Caco-2 (cell line): ENCODE results near the gene OASL. TPM values are rescaled to one million over a fixed set of nuclear protein-coding genes. Genes with fewer than 3 reads are reported as not detected.
A peak's percentile ranks its signal among the peaks of the same experiment; 100 is the strongest.

Experiments used
- BruUV-seq: library from RNA; stranded (reverse); fragments of 400-500 nt; replicated peaks from 2 replicates; lab custom pipeline; 2021; lab: Mats Ljungman, UMichigan
- CTCF ChIA-PET: fragments of 300-600 bp; sonication (Branson Sonifier 250); formaldehyde crosslinking; loops from one replicate; lab custom pipeline; 2022; ENCODE audit warnings: antibody characterized with exemption; lab: Charles Lee
- POLR2A ChIA-PET: fragments of 300-600 bp; sonication (Branson Sonifier 250); formaldehyde crosslinking; loops from one replicate; lab custom pipeline; 2022; ENCODE audit warnings: antibody characterized with exemption; lab: Charles Lee
- DNase-seq, 2 experiments: peaks; one replicate each; pipeline versions ENCODE4 v3.0.0 to v3.0.0-alpha.2; 2020 to 2022
- H3K27me3 ChIP-seq: replicated peaks from 2 replicates; pipeline ENCODE4 v1.6.0; 2011; ENCODE audit warnings: low read length; ENCODE audit not compliant: control insufficient read depth, insufficient read depth
- H3K36me3 ChIP-seq: 2 replicates; pipeline ENCODE4 v1.5.1; 2011; ENCODE audit warnings: low read length; ENCODE audit not compliant: control insufficient read depth, insufficient read depth
- H3K4me1 ChIP-seq: fragments of 250-450 bp; sonication (Bioruptor Pico); 2 replicates; pipeline ENCODE4 v1.5.1; 2020; ENCODE audit warnings: mild to moderate bottlenecking
- H3K4me3 ChIP-seq: 2 replicates; pipeline ENCODE4 v1.5.1; 2011; ENCODE audit warnings: low read depth, mild to moderate bottlenecking, control low read depth, low read length
- H3K9me3 ChIP-seq: fragments of 250-450 bp; sonication (Bioruptor Pico); 2 replicates; pipeline ENCODE4 v1.5.1; 2020; ENCODE audit warnings: mild to moderate bottlenecking, moderate library complexity
- H3K27ac Mint-ChIP-seq: one replicate; pipeline ENCODE4 v1.8.0; 2022; ENCODE audit warnings: mixed read lengths; ENCODE audit not compliant: unreplicated experiment
- H3K27me3 Mint-ChIP-seq: one replicate; pipeline ENCODE4 v1.8.0; 2022; ENCODE audit warnings: mixed read lengths; ENCODE audit not compliant: insufficient read depth, unreplicated experiment
- H3K36me3 Mint-ChIP-seq: one replicate; pipeline ENCODE4 v1.8.0; 2022; ENCODE audit warnings: mild to moderate bottlenecking, mixed read lengths; ENCODE audit not compliant: insufficient read depth, unreplicated experiment
- H3K4me1 Mint-ChIP-seq: one replicate; pipeline ENCODE4 v1.8.0; 2022; ENCODE audit warnings: low read depth, mixed read lengths; ENCODE audit not compliant: unreplicated experiment
- H3K4me3 Mint-ChIP-seq: one replicate; pipeline ENCODE4 v1.8.0; 2022; ENCODE audit warnings: mild to moderate bottlenecking, moderate library complexity, mixed read lengths; ENCODE audit not compliant: unreplicated experiment
- H3K9me3 Mint-ChIP-seq: one replicate; pipeline ENCODE4 v1.8.0; 2022; ENCODE audit warnings: mixed read lengths; ENCODE audit not compliant: unreplicated experiment
- intact Hi-C: fragments of 100-400 bp; cut with micrococcal nuclease; formaldehyde crosslinking; loops from one replicate; pipeline ENCODE4 v1.10.0; 2022; ENCODE audit not compliant: unreplicated experiment
- total RNA-seq: library from RNA; stranded (reverse); gene quantifications from 2 replicates; pipeline ENCODE4 v1.2.3, GENCODE V29; 2022
- TF ChIP-seq, protein P1 (sequence below), 2 experiments: fragments of 200-600 bp in 1 of 2; IDR thresholded peaks; 1 replicate in 1 of 2; 2 replicates in 1 of 2; pipeline versions ENCODE4 v1.5.1 to v1.8.0; 2011 to 2022; ENCODE audit warnings: antibody characterized with exemption in 1 of 2, control low read depth in 1 of 2, inconsistent platforms in 1 of 2, low read depth in 1 of 2, low read length in 1 of 2, mild to moderate bottlenecking in 1 of 2, moderate library complexity in 1 of 2; ENCODE audit not compliant: insufficient read depth in 1 of 2, severe bottlenecking in 1 of 2, unreplicated experiment in 1 of 2

Gene OASL
- total RNA-seq, 1 experiment from 2014 or later, result 0.11 TPM

DNA sequence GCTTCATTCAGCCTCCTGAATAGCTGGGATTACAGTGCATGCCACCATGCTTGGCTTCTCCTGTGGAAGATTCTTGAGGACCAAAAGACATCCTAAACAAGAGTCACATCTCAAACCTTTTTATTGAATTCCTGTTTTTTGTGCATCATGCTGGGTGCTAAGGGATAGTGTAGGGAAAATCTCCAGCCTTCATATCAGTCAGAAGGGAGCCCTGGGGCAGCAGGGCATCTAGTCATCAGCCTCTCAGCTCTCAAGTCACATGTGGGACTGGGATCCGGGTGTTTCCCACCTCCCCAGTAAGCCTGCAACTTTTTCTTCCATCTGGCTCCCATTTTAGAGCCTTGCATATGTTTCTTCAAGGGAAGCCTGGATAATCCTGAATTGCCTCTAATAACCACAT lies 25.1 kb upstream of the OASL start:
- no peaks in the 10 kb centered on the region for H3K4me1 Mint-ChIP-seq
- no peaks in the 10 kb centered on the region for H3K36me3 Mint-ChIP-seq
- no peak overlapping the region for H3K4me3 Mint-ChIP-seq
- Histone ChIP-seq H3K4me3 (no peak overlapping the region), H3K27me3 (no peaks in the 10 kb centered on the region), H3K9me3 (no peaks in the 10 kb centered on the region), H3K4me1 (peaks cover 7% of the 10 kb centered on the region), H3K36me3 (no peaks in the 10 kb centered on the region)
- DNase-seq, result no peak
- TF ChIP-seq, protein P1, sequence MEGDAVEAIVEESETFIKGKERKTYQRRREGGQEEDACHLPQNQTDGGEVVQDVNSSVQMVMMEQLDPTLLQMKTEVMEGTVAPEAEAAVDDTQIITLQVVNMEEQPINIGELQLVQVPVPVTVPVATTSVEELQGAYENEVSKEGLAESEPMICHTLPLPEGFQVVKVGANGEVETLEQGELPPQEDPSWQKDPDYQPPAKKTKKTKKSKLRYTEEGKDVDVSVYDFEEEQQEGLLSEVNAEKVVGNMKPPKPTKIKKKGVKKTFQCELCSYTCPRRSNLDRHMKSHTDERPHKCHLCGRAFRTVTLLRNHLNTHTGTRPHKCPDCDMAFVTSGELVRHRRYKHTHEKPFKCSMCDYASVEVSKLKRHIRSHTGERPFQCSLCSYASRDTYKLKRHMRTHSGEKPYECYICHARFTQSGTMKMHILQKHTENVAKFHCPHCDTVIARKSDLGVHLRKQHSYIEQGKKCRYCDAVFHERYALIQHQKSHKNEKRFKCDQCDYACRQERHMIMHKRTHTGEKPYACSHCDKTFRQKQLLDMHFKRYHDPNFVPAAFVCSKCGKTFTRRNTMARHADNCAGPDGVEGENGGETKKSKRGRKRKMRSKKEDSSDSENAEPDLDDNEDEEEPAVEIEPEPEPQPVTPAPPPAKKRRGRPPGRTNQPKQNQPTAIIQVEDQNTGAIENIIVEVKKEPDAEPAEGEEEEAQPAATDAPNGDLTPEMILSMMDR (IDR thresholded peaks at IDR 0.05; ENCODE audit: insufficient read depth in 1 of 2, low read depth in 1 of 2, low read length in 1 of 2, severe bottlenecking in 1 of 2, unreplicated experiment in 1 of 2), result no peak
- no TSS peak for BruUV-seq
- intact Hi-C loops, result loop anchor here (5.0 kb wide), 1 partner anchor 168 kb away; no protein-coding TSS in a partner anchor
- no peak overlapping the region for H3K27ac Mint-ChIP-seq
- ChIA-PET POLR2A (no interaction called here), CTCF (no interaction called here)
- no peaks in the 10 kb centered on the region for H3K27me3 Mint-ChIP-seq
- no peaks in the 10 kb centered on the region for H3K9me3 Mint-ChIP-seq

DNA sequence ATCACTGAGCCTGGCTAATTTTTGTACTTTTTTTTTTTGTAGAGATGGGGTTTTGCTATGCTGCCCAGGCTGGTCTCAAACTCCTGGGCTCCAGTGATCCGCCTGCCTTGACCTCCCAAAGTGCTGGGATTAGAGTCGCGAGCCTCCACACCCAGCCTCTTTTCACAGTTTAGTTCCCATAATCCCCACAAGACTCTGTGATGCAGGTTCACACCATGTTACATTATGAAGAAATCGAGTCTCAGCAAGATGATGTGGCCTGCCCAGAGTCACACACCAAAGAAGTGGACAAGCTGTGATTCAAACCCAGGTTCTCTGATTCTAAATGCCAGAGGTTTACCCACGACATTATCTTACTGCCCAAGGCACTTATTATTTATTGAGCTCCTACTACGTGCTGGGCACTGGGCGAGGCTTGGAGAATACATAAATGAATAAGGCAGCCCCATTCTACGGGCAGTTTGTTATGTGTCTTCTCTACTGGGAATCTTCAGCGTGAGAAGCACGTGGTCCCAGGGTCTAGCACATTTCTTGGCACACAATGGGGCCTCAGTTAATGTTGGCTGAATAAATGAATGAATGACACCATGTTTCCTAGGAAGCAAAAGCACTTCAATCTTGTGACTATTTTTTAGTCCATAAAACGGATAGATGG lies 23.5 kb upstream of the OASL start:
- no peak overlapping the region for H3K4me3 ChIP-seq
- no peaks in the 10 kb centered on the region for H3K27me3 ChIP-seq
- no peak for DNase-seq
- Mint-ChIP-seq H3K4me3 (no peak overlapping the region), H3K4me1 (no peaks in the 10 kb centered on the region), H3K27ac (no peak overlapping the region), H3K36me3 (no peaks in the 10 kb centered on the region), H3K9me3 (no peaks in the 10 kb centered on the region), H3K27me3 (no peaks in the 10 kb centered on the region)
- intact Hi-C loops, result loop anchor here (1.0 to 5.0 kb wide), 2 partner anchors 48 to 170 kb away; no protein-coding TSS in a partner anchor
- ChIA-PET POLR2A (no interaction called here), CTCF (no interaction called here)
- BruUV-seq, result no TSS peak
- no peaks in the 10 kb centered on the region for H3K9me3 ChIP-seq
- H3K4me1 ChIP-seq, result no peaks in the 10 kb centered on the region
- no peaks in the 10 kb centered on the region for H3K36me3 ChIP-seq
- TF ChIP-seq, protein P1 (IDR thresholded peaks at IDR 0.05; ENCODE audit: insufficient read depth in 1 of 2, low read depth in 1 of 2, low read length in 1 of 2, severe bottlenecking in 1 of 2, unreplicated experiment in 1 of 2), result no peak

DNA sequence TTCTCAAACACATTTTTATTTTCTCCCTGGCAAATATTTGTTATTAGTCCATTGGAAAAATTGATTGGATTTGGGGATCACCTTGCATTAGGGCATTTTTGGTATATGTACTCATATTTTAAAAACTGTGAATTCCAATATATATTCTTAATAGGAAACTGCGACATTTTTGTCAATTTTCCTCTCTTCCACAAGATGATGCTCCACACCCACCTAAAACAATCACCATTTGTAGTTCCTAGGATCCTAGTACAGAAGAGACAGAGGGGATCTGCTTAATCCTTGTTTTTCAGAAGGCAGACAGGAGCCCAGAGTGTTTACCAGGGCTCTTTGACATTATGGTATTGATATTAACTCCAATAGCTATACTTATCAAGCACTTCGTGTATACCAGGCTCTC lies 22.8 kb upstream of the OASL start:
- intact Hi-C loops, result loop anchor here (1.0 to 5.0 kb wide), 2 partner anchors 48 to 170 kb away; no protein-coding TSS in a partner anchor
- BruUV-seq, result no TSS peak
- no peaks in the 10 kb centered on the region for H3K36me3 Mint-ChIP-seq
- CTCF ChIA-PET, result interaction anchor here (0.9 to 1.3 kb wide), 2 partner anchors 30 to 52 kb away, joined by 3 read pairs; no protein-coding TSS in a partner anchor
- DNase-seq, result no peak
- Histone ChIP-seq H3K4me3 (no peak overlapping the region), H3K36me3 (no peaks in the 10 kb centered on the region), H3K4me1 (no peaks in the 10 kb centered on the region), H3K9me3 (no peaks in the 10 kb centered on the region), H3K27me3 (no peaks in the 10 kb centered on the region)
- POLR2A ChIA-PET, result no interaction called here
- no peak overlapping the region for H3K4me3 Mint-ChIP-seq
- no peaks in the 10 kb centered on the region for H3K27me3 Mint-ChIP-seq
- no peaks in the 10 kb centered on the region for H3K4me1 Mint-ChIP-seq
- H3K27ac Mint-ChIP-seq, result no peak overlapping the region
- no peaks in the 10 kb centered on the region for H3K9me3 Mint-ChIP-seq
- TF ChIP-seq, protein P1 (IDR thresholded peaks at IDR 0.05; ENCODE audit: insufficient read depth in 1 of 2, low read depth in 1 of 2, low read length in 1 of 2, severe bottlenecking in 1 of 2, unreplicated experiment in 1 of 2), result peak in 1 of 2 experiments; percentile 61
